Subcutaneous abdominal adipose tissue (tissue), 5 donors: ENCODE results near the gene RET.

Source experiments
- H3K27ac ChIP-seq: one replicate; pipeline ENCODE4 v1.7.0; 2013; ENCODE audit warnings: low read depth, mild to moderate bottlenecking, inconsistent platforms, low read length, moderate library complexity
- H3K27me3 ChIP-seq, 5 donors: one replicate each; pipeline ENCODE4 v1.7.0; 2013; ENCODE audit warnings: low read length in 5 of 5, inconsistent platforms in 1 of 5; ENCODE audit not compliant: control insufficient read depth in 5 of 5, insufficient read depth in 4 of 5
- H3K36me3 ChIP-seq, 5 donors: one replicate each; pipeline ENCODE4 v1.7.0; 2013; ENCODE audit warnings: low read length in 5 of 5; ENCODE audit not compliant: control insufficient read depth in 5 of 5, insufficient read depth in 5 of 5
- H3K4me1 ChIP-seq, 5 donors: one replicate each; pipeline ENCODE4 v1.7.0; 2013; ENCODE audit warnings: low read length in 5 of 5, mild to moderate bottlenecking in 3 of 5, moderate library complexity in 1 of 5; ENCODE audit not compliant: control insufficient read depth in 5 of 5, insufficient read depth in 5 of 5
- H3K4me3 ChIP-seq, 5 donors: one replicate each; pipeline ENCODE4 v1.7.0; 2013; ENCODE audit warnings: low read length in 5 of 5, low read depth in 1 of 5
- H3K9ac ChIP-seq, 5 donors: one replicate each; pipeline ENCODE4 v1.7.0; 2013; ENCODE audit warnings: low read length in 5 of 5, mild to moderate bottlenecking in 4 of 5, moderate library complexity in 3 of 5
- H3K9me3 ChIP-seq, 5 donors: one replicate each; pipeline ENCODE4 v1.7.0; 2013; ENCODE audit warnings: low read length in 5 of 5; ENCODE audit not compliant: control insufficient read depth in 5 of 5
- donor health status: healthy.
- donor health status: healthy.
- donor health status: healthy.
- donor health status: healthy.
- donor health status: healthy.

Gene RET

DNA sequence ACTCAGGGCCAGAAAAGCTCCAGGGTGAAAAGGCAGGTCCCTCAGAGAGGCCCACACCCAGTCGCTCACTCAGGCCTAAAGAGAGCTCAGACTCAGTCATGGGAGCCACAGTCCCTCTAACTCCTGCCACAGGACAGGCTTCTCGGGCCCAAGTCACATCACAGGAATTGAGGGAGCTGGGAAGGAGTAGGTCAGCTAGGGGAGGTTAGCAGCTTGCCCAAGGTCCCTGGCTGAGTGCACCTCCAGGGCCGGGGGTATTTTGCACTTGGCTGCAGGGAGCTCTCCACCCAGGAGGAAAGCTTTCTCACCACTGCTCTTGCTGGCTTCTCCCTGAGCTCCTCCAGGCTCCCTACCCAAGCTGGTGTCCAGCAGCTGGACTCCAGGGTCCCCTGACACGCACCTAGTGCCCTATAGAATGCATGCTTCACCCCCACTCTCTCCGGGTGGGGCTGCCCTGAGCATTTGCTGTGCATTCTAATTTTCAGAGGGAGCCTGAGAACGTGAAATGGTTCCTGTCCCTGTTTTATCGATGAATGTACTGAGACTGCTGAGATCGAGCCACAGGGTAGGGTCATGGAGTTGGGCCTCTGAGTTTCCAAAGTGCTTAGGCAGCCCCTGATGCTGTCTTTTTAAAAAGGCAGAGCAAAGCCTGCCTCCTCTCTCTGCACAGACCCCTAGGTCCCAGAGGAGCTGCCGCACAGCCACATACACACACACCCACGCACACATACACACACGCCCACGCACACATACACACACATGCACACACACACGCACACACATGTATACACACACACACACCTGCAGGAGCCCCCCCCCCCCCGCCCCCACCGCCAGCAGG is 37.9 kb upstream of the RET start:
- no peak overlapping the region for H3K4me3 ChIP-seq
- no peaks in the 10 kb centered on the region for H3K36me3 ChIP-seq
- peaks cover 0 to under 1% (median 0%) of the 10 kb centered on the region in 5 donors for H3K9me3 ChIP-seq
- no peaks in the 10 kb centered on the region for H3K4me1 ChIP-seq
- peaks cover 0 to 2% (median 0%) of the 10 kb centered on the region in 5 donors for H3K27me3 ChIP-seq
- no peak overlapping the region for H3K9ac ChIP-seq
- no peak overlapping the region for H3K27ac ChIP-seq

GRCh38 chr10:43039624-43040481 is 37.0 kb upstream of the RET start:
- Histone ChIP-seq H3K4me3 (no peak overlapping the region), H3K27me3 (peaks cover 0 to 2% (median 0%) of the 10 kb centered on the region in 5 donors), H3K9me3 (no peaks in the 10 kb centered on the region), H3K4me1 (no peaks in the 10 kb centered on the region), H3K27ac (no peak overlapping the region), H3K9ac (no peak overlapping the region), H3K36me3 (no peaks in the 10 kb centered on the region)

- no peaks in the 10 kb centered on the region for H3K36me3 ChIP-seq
- no peak overlapping the region for H3K27ac ChIP-seq
- no peak overlapping the region for H3K4me3 ChIP-seq
- peaks cover 0 to 2% (median 0%) of the 10 kb centered on the region in 5 donors for H3K27me3 ChIP-seq
- H3K9me3 ChIP-seq = no peaks in the 10 kb centered on the region
- H3K4me1 ChIP-seq = no peaks in the 10 kb centered on the region
- no peak overlapping the region for H3K9ac ChIP-seq
Measured at GRCh38 chr10:43040482-43041256, 36.2 kb upstream of the RET start.

DNA sequence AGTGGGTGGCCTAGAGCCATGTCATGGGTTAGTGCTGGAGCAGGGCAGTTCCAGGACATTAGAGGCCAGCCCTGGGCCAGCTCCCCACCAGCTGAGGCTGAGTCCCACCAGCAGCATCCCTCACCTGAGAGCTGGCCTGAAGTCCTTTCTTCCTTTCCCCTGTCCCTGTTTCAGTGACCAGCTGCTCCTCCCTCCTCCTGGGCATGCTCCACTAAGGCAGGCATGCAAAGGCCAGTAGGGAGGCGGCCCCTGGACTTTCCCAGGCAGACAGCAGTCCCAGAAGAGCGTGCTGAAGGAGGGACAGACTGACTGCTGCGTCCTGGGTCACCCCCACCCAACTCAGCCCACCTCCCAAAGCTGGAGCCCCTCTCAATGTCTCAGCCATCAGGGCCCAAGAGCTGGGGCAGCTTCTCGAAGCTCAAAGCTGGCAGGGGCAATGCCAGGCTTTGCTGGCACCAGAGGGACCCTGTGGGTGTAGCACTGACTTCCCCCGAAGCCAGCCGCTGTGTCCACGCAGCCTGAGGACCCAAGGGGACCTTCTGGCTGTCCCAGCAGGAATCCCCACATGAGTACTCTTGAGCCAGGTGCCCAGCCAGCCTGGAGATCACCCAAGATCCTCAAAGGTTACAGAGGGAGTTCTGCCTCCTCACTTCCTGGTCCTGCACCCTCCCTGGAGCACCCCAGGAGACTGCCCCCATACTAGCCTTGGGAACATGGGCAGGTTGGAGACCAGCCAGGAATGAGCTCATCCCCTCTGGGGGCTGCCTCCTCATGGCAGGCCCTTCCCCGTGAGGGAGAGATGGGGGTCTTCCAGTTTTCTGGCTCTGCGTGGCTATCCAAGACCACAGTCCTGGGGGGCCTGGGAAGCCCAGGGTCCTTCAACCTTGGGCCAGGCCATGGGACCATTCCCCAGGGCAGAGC is 35.2 kb upstream of the RET start:
- H3K9me3 ChIP-seq = no peaks in the 10 kb centered on the region
- H3K27me3 ChIP-seq = peaks cover 0 to 2% (median 0%) of the 10 kb centered on the region in 5 donors
- no peak overlapping the region for H3K27ac ChIP-seq
- H3K36me3 ChIP-seq = no peaks in the 10 kb centered on the region
- H3K4me3 ChIP-seq = no peak overlapping the region
- no peak overlapping the region for H3K9ac ChIP-seq
- H3K4me1 ChIP-seq = no peaks in the 10 kb centered on the region

DNA sequence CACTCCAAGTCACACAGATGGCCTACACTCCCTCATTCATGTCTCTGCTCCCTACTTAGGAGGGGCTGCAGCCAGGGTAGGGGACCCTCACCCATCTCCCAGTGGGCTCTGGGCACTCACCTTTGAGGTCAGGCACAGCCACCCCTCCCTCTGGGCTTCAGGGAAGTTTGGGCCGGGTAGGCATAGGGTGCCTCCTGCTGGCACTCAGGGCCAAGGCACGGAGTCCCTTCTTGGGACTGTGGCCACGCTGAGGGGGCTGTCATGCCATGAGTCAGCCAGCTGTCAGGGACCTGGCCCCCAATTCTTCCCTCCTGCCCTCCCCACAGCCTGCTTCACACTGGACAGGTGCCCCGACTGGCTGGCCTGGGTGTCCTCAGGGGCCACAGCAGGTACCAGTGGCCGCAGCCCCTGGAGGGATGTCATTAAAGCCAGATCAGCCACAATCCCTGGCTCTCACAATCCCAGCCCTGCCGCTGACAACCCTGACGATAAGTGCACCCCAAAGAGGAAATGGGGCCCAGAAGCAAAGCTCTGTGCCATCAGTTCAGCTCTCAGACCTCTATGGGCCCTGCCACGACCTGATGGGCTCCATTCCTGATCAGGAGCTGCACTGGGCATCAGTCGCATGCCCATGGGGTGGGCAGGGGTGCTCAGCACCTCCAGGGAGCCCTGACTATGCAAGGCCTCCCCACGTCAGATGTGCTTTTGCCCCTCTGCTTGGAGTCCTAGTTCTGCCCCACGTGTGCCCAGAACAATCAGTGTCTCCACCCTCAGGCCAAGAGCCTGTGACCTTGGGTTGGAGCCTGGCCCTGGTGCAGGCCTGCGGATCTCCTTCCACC is 34.1 kb upstream of the RET start:
- no peak overlapping the region for H3K9ac ChIP-seq
- H3K27ac ChIP-seq = no peak overlapping the region
- H3K4me1 ChIP-seq = no peaks in the 10 kb centered on the region
- H3K4me3 ChIP-seq = no peak overlapping the region
- H3K36me3 ChIP-seq = no peaks in the 10 kb centered on the region
- H3K27me3 ChIP-seq = peaks cover 0 to 2% (median 0%) of the 10 kb centered on the region in 5 donors
- H3K9me3 ChIP-seq = no peaks in the 10 kb centered on the region

GRCh38 chr10:43043342-43043772 is 33.5 kb upstream of the RET start:
- Histone ChIP-seq H3K36me3 (no peaks in the 10 kb centered on the region), H3K4me1 (no peaks in the 10 kb centered on the region), H3K9ac (no peak overlapping the region)

DNA sequence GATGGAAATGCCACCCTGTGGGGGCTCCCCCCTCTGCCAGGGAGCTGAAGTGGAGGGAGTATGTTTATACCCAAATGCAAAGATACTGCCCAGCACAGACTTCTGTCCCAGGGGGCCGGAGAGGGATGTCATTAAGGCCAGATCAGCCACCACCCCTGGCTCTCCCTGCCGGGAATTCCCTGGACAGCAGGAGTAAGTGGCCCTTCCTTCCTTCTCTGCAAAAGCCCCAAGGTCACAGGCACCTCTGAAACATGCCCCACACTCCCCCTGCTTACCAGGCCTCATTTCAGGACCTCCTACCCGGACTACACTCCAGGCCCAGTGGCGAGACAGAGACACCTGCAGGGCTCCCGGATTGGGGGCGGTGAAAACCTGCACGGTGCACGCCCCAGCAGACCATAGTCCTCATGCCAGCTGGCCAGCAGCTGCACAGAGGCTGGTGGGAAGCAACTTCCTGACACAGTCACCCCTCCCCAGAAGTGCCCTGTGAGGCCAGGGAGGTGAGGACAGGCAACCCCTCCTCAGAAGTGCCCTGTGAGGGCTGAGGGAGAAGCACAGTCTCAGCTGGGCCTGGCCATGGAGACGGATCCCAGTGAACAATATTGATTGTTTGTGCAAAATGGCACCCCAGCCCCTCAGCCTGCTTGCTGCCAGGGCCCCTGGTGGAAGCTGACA is 33.0 kb upstream of the RET start:
- no peaks in the 10 kb centered on the region for H3K36me3 ChIP-seq
- no peak overlapping the region for H3K4me3 ChIP-seq
- H3K27me3 ChIP-seq = peaks cover 0 to 2% (median 0%) of the 10 kb centered on the region in 5 donors
- no peak overlapping the region for H3K9ac ChIP-seq
- no peaks in the 10 kb centered on the region for H3K9me3 ChIP-seq
- no peak overlapping the region for H3K27ac ChIP-seq
- no peaks in the 10 kb centered on the region for H3K4me1 ChIP-seq

More at GRCh38 chr10:43043342-43043772, 33.5 kb upstream of the RET start:
- Histone ChIP-seq H3K27ac (no peak overlapping the region), H3K27me3 (peaks cover 0 to 2% (median 0%) of the 10 kb centered on the region in 5 donors), H3K9me3 (no peaks in the 10 kb centered on the region), H3K4me3 (no peak overlapping the region)

DNA sequence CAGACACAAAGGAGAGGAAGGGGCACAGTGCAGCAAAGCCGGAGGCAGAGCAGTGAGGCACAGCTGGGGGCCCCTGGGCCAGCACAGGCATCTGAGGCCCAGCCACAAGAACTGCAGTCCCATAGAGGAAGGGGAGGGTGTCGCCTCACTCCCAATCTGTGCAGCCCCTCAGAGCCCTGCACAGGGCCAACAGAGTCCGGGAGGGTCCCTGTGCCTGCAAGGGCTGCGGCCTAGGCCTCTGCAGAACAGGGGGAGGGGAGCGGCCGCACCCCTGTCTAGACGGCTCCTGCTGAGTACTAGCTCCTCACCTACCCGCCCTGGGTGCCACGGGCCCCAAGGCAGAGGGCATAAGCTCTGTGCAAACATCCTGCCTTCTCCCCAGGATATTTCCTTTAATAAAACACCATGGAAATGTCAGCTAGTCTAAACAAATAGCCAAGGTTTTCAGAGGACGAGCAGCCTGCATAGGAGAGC is 32.4 kb upstream of the RET start:
- no peaks in the 10 kb centered on the region for H3K36me3 ChIP-seq
- peaks cover 0 to 6% (median 0%) of the 10 kb centered on the region in 5 donors for H3K27me3 ChIP-seq
- no peak overlapping the region for H3K27ac ChIP-seq
- H3K9me3 ChIP-seq = no peaks in the 10 kb centered on the region
- no peak overlapping the region for H3K4me3 ChIP-seq
- no peaks in the 10 kb centered on the region for H3K4me1 ChIP-seq
- no peak overlapping the region for H3K9ac ChIP-seq
